ENCODE results near the gene SLC16A13.

SLC16A13 gene

GRCh38 chr17:7058831-7059447 is 23.1 kb downstream of the SLC16A13 start:
- no peaks in the 10 kb centered on the region for H3K4me1 ChIP-seq (ENCODE audit: control insufficient read depth, low read depth, low read length)
- no peak overlapping the region for H2BK120ac ChIP-seq (ENCODE audit: low read depth, low read length)
- H3K4me2 ChIP-seq (ENCODE audit: low read length), result no peak overlapping the region
- H4K5ac ChIP-seq (ENCODE audit: low read length), result no peak overlapping the region
- H3K79me1 ChIP-seq (ENCODE audit: low read length), result no peaks in the 10 kb centered on the region
- H3K56ac ChIP-seq (ENCODE audit: low read length), result no peak overlapping the region
- H3K27me3 ChIP-seq (ENCODE audit: insufficient read depth, low read length, poor library complexity), result no peaks in the 10 kb centered on the region
- no peak overlapping the region for H2BK5ac ChIP-seq (ENCODE audit: low read length)
- no peak overlapping the region for H3K23ac ChIP-seq (ENCODE audit: low read length)
- H3K4me3 ChIP-seq (ENCODE audit: low read length), result no peak overlapping the region
- no peaks in the 10 kb centered on the region for H3K36me3 ChIP-seq (ENCODE audit: control insufficient read depth, insufficient read depth, low read length)
- H2BK15ac ChIP-seq (replicated peaks; ENCODE audit: low read depth), result no peak overlapping the region
- no peak overlapping the region for H4K8ac ChIP-seq (ENCODE audit: low read depth, low read length)
- no peak overlapping the region for H3K18ac ChIP-seq (ENCODE audit: low read length)
- no peak overlapping the region for H3K27ac ChIP-seq (ENCODE audit: low read depth, low read length)
- no peak overlapping the region for H2AK5ac ChIP-seq (ENCODE audit: low read length)
- H3K9ac ChIP-seq (ENCODE audit: low read length), result no peak overlapping the region
- no peak for DNase-seq
- no peaks in the 10 kb centered on the region for H3K79me2 ChIP-seq (ENCODE audit: control insufficient read depth, insufficient read depth, low read length)
- no peak overlapping the region for H3K4ac ChIP-seq (ENCODE audit: low read depth, low read length)
- WGBS (ENCODE audit: extremely low coverage, insufficient coverage, low lambda C conversion rate), result no CpG with 5 or more reads among the region's 7 CpGs

- Histone ChIP-seq H3K79me1 (ENCODE audit: low read length) (no peaks in the 10 kb centered on the region), H4K5ac (ENCODE audit: low read length) (no peak overlapping the region), H3K27ac (ENCODE audit: low read depth, low read length) (no peak overlapping the region), H3K79me2 (ENCODE audit: control insufficient read depth, insufficient read depth, low read length) (no peaks in the 10 kb centered on the region), H3K36me3 (ENCODE audit: control insufficient read depth, insufficient read depth, low read length) (no peaks in the 10 kb centered on the region), H3K23ac (ENCODE audit: low read length) (no peak overlapping the region), H3K4me1 (ENCODE audit: control insufficient read depth, low read depth, low read length) (no peaks in the 10 kb centered on the region), H2AK5ac (ENCODE audit: low read length) (no peak overlapping the region), H4K8ac (ENCODE audit: low read depth, low read length) (no peak overlapping the region), H2BK15ac (replicated peaks; ENCODE audit: low read depth) (no peak overlapping the region), H3K4me2 (ENCODE audit: low read length) (no peak overlapping the region), H3K27me3 (ENCODE audit: insufficient read depth, low read length, poor library complexity) (no peaks in the 10 kb centered on the region), H3K4me3 (ENCODE audit: low read length) (no peak overlapping the region), H2BK120ac (ENCODE audit: low read depth, low read length) (no peak overlapping the region), H3K9ac (ENCODE audit: low read length) (no peak overlapping the region), H2BK5ac (ENCODE audit: low read length) (no peak overlapping the region), H3K18ac (ENCODE audit: low read length) (no peak overlapping the region), H3K56ac (ENCODE audit: low read length) (no peak overlapping the region), H3K4ac (ENCODE audit: low read depth, low read length) (no peak overlapping the region)
- WGBS (ENCODE audit: extremely low coverage, insufficient coverage, low lambda C conversion rate), result no CpG with 5 or more reads among the region's 6 CpGs
- DNase-seq, result no peak
Measured at GRCh38 chr17:7060165-7060891, 24.5 kb downstream of the SLC16A13 start.

- Histone ChIP-seq H3K9ac (ENCODE audit: low read length) (no peak overlapping the region), H2AK5ac (ENCODE audit: low read length) (no peak overlapping the region), H3K79me2 (ENCODE audit: control insufficient read depth, insufficient read depth, low read length) (no peaks in the 10 kb centered on the region), H3K79me1 (ENCODE audit: low read length) (no peaks in the 10 kb centered on the region), H3K56ac (ENCODE audit: low read length) (no peak overlapping the region), H3K36me3 (ENCODE audit: control insufficient read depth, insufficient read depth, low read length) (no peaks in the 10 kb centered on the region), H4K8ac (ENCODE audit: low read depth, low read length) (no peak overlapping the region), H3K4ac (ENCODE audit: low read depth, low read length) (no peak overlapping the region), H3K27me3 (ENCODE audit: insufficient read depth, low read length, poor library complexity) (no peaks in the 10 kb centered on the region), H4K5ac (ENCODE audit: low read length) (no peak overlapping the region), H3K23ac (ENCODE audit: low read length) (no peak overlapping the region), H3K18ac (ENCODE audit: low read length) (no peak overlapping the region), H3K4me2 (ENCODE audit: low read length) (no peak overlapping the region), H2BK15ac (replicated peaks; ENCODE audit: low read depth) (no peak overlapping the region), H3K27ac (ENCODE audit: low read depth, low read length) (no peak overlapping the region), H3K4me1 (ENCODE audit: control insufficient read depth, low read depth, low read length) (no peaks in the 10 kb centered on the region), H2BK5ac (ENCODE audit: low read length) (no peak overlapping the region), H3K4me3 (ENCODE audit: low read length) (no peak overlapping the region), H2BK120ac (ENCODE audit: low read depth, low read length) (no peak overlapping the region)
- DNase-seq, result no peak
- WGBS (ENCODE audit: extremely low coverage, insufficient coverage, low lambda C conversion rate), result no CpG with 5 or more reads among the region's 6 CpGs
Measured at GRCh38 chr17:7063518-7064094, 27.8 kb downstream of the SLC16A13 start.

- Histone ChIP-seq H3K18ac (ENCODE audit: low read length) (no peak overlapping the region), H3K23ac (ENCODE audit: low read length) (no peak overlapping the region), H2BK15ac (replicated peaks; ENCODE audit: low read depth) (no peak overlapping the region), H4K5ac (ENCODE audit: low read length) (no peak overlapping the region), H3K56ac (ENCODE audit: low read length) (no peak overlapping the region), H2BK120ac (ENCODE audit: low read depth, low read length) (no peak overlapping the region), H3K27ac (ENCODE audit: low read depth, low read length) (no peak overlapping the region), H2BK5ac (ENCODE audit: low read length) (no peak overlapping the region), H3K79me1 (ENCODE audit: low read length) (no peaks in the 10 kb centered on the region), H3K4me2 (ENCODE audit: low read length) (no peak overlapping the region), H4K8ac (ENCODE audit: low read depth, low read length) (no peak overlapping the region), H3K79me2 (ENCODE audit: control insufficient read depth, insufficient read depth, low read length) (no peaks in the 10 kb centered on the region), H3K4me3 (ENCODE audit: low read length) (no peak overlapping the region), H3K4ac (ENCODE audit: low read depth, low read length) (no peak overlapping the region), H3K36me3 (ENCODE audit: control insufficient read depth, insufficient read depth, low read length) (no peaks in the 10 kb centered on the region), H3K27me3 (ENCODE audit: insufficient read depth, low read length, poor library complexity) (no peaks in the 10 kb centered on the region), H3K9ac (ENCODE audit: low read length) (no peak overlapping the region), H3K4me1 (ENCODE audit: control insufficient read depth, low read depth, low read length) (no peaks in the 10 kb centered on the region), H2AK5ac (ENCODE audit: low read length) (no peak overlapping the region)
- WGBS (ENCODE audit: extremely low coverage, insufficient coverage, low lambda C conversion rate), result no CpG with 5 or more reads among the region's 4 CpGs
- peak; percentile 20 for DNase-seq
Measured at GRCh38 chr17:7064261-7064660, 28.4 kb downstream of the SLC16A13 start.

- no peak overlapping the region for H2BK120ac ChIP-seq (ENCODE audit: low read depth, low read length)
- no peak for DNase-seq
- H3K79me1 ChIP-seq (ENCODE audit: low read length), result no peaks in the 10 kb centered on the region
- no peak overlapping the region for H3K4me2 ChIP-seq (ENCODE audit: low read length)
- no peak overlapping the region for H2AK5ac ChIP-seq (ENCODE audit: low read length)
- H3K18ac ChIP-seq (ENCODE audit: low read length), result no peak overlapping the region
- H3K4me3 ChIP-seq (ENCODE audit: low read length), result no peak overlapping the region
- H4K8ac ChIP-seq (ENCODE audit: low read depth, low read length), result no peak overlapping the region
- no peak overlapping the region for H2BK5ac ChIP-seq (ENCODE audit: low read length)
- H3K23ac ChIP-seq (ENCODE audit: low read length), result no peak overlapping the region
- H2BK15ac ChIP-seq (replicated peaks; ENCODE audit: low read depth), result no peak overlapping the region
- no peak overlapping the region for H3K9ac ChIP-seq (ENCODE audit: low read length)
- no peak overlapping the region for H4K5ac ChIP-seq (ENCODE audit: low read length)
- H3K4me1 ChIP-seq (ENCODE audit: control insufficient read depth, low read depth, low read length), result no peaks in the 10 kb centered on the region
- no peaks in the 10 kb centered on the region for H3K36me3 ChIP-seq (ENCODE audit: control insufficient read depth, insufficient read depth, low read length)
- H3K56ac ChIP-seq (ENCODE audit: low read length), result no peak overlapping the region
- no peaks in the 10 kb centered on the region for H3K79me2 ChIP-seq (ENCODE audit: control insufficient read depth, insufficient read depth, low read length)
- no peak overlapping the region for H3K27ac ChIP-seq (ENCODE audit: low read depth, low read length)
- no CpG with 5 or more reads among the region's 1 CpG for WGBS (ENCODE audit: extremely low coverage, insufficient coverage, low lambda C conversion rate)
- H3K27me3 ChIP-seq (ENCODE audit: insufficient read depth, low read length, poor library complexity), result no peaks in the 10 kb centered on the region
- H3K4ac ChIP-seq (ENCODE audit: low read depth, low read length), result no peak overlapping the region
Measured at GRCh38 chr17:7067198-7067597, 31.4 kb downstream of the SLC16A13 start.

Measured in mesendoderm (in vitro differentiated cells).